ENCODE results near the gene HDAC5.
"Not testable (repeated sequence)": the region's sequence is repeated elsewhere in the genome, so short reads cannot be mapped to it uniquely, and the experiment has no call there.

Gene HDAC5

DNA sequence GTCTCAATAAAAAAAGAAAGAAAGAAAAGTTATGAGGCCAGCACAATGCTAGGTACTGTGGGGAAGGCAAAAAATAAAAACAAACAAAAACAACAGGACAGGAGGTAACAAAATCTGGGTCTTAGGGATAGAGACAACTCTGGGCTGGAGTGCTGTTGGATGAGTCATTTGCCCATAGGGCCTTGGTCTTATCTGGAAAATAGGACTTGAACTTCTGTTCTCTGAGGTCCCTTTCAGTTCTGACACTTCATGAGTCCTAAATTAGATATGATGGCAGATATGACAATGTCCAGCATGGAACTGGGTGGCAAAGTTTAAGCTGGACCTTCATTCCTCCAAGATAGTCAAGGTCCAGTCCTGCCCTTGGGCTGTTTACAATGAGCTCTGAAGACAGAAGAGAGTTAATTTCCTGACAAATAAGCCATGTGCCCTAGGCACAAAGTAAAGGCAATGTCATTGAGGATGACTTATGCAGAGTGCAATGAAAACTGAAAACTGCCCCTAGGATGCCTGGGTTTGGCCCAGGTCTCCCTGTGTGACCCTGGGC is 8.9 kb upstream of the HDAC5 start:
- no peak for DNase-seq

DNA sequence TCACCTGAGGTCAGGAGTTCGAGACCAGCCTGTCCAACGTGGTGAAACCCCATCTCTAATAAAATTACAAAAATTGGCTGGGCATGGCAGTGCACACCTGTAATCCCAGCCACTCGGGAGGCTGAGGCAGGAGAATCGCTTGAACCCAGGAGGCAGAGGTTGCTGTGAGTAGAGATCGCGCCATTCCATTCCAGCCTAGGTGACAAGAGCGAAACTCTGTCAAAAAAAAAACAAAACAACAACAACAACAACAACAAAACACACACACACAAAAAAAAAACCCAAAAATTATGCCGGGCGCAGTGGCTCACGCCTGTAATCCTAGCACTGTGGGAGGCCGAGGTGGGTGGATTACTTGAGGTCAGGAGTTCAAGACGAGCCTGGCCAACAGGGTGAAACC is 7.9 kb upstream of the HDAC5 start:
- DNase-seq, result not testable (repeated sequence)

DNA sequence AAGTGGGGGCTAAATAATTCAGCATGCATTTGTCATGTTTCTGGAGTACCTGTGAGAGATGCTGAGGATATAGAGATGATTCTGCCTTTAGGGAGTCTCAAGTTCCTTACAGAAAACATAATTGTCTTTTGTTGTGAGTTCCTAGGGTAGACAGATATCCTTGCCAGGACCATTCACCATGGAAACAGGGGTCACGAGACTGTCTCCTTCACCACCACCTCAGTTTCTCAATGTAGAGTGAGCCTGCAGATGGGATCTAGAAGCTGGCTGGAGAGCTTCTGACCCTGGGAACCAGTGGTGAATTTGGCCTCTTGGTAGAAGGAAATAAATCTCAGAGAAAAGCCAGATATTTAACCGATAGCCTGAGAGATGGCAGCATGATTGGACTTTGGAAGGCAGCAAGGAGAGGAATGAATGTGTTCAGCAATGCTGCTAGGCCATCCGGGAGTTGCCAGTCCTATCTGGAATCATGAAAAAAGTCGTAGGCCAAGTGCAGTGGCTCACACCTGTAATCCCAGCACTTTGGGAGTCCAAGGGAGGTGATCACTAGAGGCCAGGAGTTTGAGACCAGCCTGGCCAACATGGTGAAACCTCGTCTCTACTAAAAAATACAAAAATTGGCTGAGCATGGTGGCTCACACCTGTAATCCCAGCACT is 7.4 kb upstream of the HDAC5 start:
- DNase-seq, result no peak

DNA sequence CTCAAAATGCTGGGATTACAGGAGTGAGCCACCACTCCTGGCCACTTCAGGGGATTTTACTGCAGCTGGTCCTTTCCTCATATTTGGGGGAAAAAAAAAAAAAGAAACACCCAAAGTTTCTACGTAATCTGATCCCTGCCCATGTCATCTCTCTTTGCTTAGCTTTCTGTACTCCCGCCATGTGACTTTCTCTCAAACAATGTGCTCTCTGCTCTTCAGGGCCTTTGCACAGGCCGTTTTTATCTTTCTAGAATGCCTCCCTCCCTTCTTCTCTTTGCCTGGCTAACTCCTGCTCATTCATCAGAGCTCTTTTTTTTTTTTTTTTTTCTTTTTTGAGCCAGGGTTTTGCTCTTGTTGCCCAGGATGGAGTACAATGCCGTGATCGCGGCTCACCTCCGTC is 4.9 kb upstream of the HDAC5 start:
- no peak for DNase-seq

DNA sequence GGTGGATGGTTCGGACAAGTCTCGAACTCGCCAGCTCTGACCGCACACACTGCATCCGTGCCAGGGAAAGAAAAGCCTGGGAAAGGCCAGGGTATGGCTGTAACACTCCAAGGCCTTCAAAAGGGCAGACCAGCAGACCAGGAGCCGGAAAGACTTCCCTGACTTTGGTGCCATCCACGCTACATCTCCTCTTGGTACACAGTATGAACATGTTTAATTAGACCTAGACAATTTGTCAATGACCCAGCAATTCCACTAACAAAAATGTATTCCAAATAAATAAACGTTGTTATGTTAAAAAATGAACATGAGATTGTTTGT is 637 bp upstream of the HDAC5 start:
- DNase-seq, result no peak

DNA sequence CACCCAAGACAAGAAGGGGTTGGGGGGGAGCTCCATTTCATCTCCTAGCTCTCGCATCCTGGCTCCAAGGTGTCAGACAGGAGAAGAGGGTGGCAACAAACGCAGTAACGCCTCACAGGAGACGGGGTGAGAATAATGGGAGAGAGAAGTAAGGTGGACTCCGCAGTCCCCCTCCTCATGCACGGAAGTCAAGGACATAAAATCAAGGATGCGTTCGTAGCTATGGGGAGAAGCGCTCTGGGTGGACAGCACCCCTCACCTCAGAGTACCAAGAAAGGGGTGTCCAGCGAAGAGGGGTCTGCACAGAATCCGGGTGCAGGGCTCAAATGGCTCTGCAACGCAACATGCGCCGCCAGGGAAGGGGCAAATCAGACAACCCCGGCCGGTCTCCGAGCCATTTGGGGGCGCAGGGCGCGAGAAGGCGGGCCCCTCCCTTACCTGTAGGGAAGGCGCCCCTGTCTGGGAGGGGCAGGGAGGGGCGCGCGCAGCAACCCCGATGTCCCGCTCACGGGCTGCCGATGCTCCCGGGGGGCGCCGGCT is 555 bp downstream of the HDAC5 start:
- no peak for DNase-seq

DNA sequence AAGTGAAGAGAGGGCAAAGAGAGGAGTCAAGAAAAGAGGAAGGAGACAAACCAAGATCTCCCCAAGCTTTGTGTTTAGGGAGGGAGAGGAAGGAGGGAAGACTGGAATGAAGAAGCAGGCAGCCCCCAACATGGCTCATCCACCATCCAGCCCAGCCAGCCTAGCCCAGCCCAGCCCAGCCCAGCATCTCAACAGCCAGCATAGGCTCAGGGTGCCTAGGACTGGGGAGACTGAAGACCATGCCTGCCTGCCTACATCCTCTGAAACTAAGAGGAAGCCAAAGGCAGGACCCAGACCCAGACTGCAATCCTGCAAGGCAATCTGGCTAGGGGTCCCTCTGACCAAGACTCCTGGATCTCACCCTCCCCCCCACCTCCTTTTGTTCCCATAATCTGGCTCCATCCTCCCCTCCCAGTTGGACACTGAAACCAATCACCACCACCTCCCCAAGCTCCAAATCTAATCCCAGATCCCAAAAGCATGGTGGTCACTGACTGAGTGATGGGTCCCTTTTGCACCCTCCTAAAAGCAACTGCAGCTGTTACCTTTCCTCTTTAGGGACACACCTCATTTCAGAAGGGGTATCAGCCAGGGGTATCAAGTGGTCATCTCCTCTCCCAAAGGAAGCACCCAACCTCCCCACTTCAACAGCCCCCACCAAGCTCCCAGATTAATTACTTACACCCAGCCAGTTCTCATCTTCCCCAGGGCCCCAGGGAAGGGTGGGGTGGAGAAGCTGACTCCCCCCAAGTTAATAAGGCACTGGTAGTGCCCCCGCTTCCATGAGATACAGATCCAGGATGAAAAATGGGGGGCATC is 1.2 kb downstream of the HDAC5 start:
- DNase-seq, result no peak

DNA sequence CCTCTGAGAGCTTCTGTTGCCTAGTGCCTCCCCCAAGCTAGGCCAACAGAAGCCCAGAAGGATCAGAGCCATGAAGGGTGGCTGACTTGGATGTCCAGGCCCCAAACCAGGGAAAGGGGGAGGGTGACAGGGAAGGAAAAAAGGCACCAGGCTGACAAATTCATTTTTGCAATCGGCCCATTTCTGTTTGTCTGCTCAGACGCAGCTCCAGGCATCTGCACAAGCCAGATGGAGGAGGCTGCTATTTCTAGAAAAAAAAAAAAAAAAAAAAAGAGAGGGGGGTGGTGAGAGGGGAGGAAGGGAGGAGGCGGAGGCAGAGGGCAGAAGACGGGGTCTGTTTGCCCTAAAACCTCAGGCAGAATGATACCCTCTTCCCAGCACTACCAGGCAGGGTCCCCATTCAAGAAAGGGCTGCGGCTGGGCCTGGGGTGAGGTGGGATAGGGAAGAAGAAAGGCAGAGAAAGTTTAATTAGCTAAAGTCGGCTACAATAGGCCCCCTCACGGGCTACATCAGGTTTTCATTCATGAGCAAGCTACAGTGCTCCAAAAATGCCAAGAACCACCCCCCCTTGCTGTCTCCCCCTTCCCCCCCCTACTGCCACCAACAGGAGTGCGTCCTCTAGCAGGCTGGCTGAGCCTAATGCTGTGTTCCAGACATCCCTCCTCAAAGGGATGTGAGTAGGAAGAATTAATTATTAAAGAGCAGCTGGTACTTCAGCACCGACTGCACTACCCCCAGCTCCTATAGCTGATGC is 2.4 kb downstream of the HDAC5 start:
- DNase-seq, result peak; percentile 53

DNA sequence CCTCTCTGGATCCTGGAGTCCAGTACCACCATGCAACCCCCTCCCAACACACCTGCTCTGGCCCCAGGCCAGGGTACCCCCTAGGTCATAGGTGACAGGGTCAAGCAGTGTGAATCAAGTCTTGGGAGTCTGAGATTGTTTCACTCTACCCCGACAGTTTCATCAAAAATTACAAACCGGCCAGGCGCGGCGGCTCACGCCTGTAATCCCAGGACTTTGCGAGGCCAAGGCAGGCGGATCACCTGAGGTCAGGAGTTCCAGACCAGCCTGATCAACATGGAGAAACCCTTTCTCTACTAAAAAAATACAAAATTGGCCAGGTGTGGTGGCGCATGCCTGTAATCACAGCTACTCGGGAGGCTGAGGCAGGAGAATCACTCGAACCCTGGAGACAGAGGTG is 3.2 kb downstream of the HDAC5 start:
- not testable (repeated sequence) for DNase-seq

DNA sequence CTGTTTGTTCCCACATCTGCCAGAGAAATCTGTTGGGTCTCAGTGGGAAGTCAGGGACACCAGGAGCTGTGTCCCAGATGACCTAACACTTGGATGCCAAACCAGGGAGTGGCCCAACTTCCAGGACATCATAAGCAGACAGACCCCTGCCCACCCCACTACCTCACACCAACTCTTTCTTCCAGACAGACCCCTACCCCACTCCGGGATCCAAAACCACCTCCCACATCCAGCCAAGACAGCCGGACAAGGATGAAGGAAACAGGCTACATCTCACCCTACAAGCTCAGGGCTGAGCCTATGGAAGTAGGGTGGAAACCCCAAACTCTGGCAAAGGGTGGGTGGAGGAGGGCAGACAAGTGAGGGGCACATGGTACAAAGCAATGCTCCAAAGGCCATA is 3.6 kb downstream of the HDAC5 start:
- no peak for DNase-seq

DNA sequence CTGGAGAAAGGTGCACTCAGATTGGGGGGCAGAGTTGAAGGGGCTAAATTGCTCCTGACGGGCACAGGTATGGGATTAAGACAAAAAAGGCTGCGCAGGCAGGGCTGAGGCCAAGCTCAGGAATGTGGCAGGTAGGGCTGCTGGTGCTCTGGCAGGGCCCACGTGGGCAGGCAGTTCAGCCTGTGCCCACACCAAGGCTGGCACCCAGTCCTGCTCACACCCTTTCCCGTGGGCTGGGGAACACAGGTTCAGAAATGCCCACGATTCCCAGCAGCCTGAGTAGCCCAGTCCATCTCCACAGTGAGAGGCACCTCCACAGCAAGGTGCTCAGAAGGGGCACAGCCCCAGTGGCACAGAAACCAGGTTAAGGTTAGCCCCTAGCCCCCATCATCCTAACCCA is 4.4 kb downstream of the HDAC5 start:
- DNase-seq, result no peak

DNA sequence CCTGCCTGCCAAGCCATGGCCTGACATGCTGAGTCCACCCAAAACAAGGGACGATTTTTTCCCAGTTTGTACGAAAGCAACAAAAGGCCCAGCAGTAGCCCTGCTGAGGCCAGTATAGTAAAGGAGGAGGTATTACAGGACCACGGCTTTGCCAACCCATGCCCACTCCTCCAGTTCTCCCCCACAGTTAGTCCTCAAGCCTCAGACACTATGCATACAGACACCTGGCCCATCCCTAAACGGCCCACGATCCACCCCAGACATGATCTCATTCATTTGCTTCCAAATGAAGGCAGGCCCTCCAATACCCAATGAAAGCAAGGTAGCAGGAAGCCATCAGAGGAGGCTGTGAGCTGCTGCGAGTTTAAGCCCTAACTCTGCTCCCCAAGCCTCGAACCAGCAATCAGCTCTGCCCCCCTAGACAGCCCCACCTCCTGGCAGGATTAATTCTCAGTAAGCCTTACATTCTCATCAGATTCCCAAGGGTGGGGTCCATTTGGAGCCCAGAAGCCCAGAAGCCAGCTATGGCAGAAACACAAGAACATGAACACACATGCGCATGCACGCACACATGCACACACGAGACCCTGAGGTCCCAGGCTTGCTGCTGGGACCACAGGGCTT is 4.9 kb downstream of the HDAC5 start:
- DNase-seq, result no peak

DNA sequence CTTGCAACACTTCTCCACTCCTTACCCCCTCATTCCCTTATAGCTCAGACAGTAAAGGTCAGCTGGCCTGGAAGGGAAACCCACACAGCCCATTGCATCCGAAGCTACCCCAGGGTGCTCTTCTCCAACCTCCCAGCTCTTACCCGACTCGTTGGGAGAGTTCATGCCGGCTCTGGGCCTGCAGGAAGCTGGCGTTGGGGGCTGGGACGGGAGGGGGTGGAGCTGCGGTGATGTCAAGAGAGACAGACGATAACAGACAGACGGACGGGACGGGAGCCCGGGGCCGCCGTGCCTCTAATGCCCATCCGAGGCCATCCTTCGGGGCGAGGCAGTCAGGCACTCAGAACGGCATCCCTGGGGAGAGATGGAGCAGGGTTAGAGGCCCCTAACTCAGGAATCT is 6.1 kb downstream of the HDAC5 start:
- no peak for DNase-seq

DNA sequence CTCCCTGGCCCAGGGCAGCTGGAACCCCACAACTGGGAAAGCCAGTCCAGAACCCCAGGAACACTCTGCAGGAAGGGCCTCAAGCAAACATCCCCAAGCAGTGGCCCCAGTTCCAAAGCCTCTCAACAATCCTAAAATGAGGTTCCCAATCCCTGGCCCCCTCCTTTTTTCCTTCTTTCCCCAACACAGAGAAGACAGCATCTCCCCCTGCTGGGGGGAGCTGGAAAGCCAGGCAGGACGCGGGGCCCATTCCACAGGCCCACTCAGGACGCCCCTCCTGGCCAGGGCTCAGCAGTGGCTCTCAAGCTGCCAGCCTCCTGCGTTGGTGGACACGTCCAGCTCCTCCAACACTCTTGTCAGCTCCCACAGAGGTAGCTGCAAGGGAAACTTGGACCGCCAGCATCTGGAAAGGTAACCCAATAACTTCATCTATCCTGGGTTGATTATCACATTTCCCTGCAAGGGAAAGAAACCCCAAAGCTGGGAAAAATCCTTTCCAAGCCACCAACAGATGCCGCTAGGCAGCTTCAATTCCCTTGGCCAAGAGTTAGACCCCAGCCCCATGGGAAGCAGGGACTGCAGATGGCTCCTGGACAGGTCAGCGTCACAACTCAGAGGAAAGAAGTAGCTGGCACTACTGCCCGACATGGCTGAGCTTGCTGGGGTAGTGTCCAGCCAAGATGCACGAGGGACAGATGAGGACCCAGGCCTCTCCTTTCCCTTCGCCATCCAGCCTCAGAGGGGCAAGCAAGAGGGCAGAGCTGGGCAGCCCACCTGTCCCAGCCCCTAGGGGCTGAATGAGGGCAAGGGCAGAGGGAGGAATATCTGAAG is 7.6 kb downstream of the HDAC5 start:
- no peak for DNase-seq

DNA sequence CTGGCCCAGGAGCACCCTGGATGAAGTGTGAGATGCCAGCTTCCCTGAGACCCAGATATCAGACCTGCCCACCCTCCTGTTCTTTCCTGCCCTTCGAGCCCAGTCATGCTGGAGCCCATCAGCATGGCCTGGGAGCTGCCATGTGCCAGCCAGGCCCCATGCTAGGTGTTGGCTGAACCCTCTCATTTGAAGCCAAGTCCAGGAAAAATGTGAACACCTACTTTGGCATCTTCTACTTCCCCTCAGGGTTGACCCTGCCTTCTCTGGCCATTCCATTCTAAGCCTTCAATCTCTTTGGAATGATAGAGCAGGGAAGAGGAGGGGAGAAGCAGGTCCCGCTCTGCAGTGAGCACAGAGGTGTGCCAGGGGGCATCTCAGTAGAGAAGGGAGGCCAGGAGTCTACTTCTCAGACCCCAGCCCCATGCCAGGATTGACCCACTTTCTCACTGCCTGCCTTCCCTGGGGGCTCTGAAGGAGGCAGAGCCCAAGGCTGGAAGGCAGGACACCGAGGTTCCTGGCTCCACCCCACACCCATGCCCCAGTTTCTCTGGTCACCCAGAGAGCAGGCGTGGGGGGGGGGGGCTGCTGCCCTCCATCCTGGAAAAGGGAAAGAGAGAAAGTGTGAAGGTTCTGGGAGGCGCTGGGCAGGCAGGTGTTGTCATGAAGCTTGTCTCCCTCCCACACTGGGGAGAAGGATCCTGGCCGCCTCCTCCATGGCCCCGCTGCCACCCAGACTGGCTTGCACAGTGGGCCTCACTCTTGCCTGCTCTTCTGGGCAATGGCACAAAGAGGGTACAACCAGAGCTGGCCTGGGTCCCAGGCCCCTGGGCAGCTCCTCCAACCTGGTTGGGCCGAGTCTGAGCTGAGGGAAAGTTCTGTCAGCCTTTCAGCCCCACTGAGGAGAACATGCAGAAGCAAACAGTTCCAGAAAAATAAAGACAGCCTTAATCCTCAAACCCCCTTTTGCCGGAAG is 9.3 kb downstream of the HDAC5 start:
- DNase-seq, result no peak

DNA sequence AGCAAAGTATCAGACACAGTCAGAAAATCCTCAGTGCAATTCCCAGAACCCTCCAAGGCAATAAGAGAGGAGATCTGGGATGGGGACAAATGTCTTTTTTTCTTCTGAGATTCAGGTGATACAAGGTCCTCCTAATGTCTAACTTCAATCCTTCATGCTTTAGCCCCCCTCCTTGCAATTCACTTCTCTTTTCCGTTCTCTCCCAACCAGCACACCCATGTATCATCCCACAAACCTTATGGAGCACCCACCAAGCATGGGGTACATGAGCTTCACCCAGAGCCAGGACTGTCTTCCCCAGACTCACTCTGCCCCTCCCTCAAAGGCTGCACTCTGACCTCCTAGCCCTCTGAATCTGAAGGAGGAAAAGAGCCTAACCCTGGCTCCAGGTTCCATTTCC is 10.1 kb downstream of the HDAC5 start:
- DNase-seq, result no peak

DNA sequence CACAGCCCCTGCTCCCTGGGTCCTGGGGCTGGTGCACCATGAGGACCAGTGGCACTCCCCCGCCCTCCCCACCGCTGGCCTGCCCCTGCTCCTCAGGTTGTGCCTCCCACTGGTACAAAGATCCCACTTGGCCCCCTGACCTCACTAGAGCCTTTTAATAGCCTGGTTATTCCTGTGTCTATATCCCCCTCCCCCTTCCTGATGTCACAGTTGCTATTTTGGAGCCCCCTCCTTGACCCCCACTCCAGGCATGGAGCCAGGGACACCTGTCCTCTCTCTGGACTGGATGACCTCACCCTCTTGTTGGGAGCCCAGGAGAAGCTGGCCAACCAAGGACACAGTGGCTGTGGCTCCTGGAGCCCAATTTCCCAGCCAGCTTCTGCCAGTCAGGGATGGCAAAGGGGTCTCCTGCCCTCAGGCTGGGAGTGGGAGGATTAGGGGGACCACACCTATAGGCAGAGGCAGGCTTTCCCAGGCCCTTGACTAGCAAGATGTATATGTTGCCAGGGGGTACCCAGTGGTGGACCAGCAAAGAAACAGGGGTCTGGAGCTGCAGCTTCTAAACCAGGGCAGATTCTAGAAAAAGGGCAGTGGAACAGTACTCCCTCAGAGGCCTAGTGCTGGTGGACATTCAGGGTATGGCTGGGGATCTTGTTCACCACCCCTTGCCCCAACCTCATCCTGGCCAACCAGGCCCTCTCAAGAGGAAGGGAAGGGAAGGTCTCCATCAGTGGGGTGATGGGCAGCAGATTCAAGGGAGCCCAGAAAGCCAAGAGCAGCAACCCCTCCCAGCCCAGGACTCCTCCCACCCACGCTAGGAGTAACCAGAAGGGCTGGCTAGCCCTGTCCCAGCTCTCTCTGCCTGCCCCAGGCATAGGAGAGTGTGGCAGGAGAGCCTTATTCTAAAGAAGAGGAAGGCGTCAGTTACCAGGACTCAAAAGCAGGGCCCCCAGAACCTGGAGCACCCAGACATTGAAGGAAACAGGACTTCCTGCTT is 10.9 kb downstream of the HDAC5 start:
- no peak for DNase-seq

DNA sequence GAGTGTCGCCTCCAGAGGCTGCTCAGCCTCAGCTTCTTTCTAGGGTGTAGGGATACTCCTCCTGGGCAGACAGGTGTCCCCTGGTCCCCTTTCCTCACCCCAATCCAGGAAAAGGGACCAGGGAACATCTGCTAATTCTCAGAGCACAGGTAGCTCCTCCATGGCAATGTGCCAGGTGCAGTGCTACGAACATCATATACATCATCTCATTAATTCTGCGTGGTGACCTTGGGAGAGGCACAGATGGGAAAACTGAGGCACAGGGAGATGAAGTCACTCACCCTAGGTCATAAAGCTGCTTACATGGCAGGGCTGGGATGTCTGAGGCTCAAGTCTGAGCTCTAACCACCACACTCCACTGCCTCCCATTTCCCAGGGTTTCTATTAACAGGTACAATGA is 11.7 kb downstream of the HDAC5 start:
- no peak for DNase-seq

DNA sequence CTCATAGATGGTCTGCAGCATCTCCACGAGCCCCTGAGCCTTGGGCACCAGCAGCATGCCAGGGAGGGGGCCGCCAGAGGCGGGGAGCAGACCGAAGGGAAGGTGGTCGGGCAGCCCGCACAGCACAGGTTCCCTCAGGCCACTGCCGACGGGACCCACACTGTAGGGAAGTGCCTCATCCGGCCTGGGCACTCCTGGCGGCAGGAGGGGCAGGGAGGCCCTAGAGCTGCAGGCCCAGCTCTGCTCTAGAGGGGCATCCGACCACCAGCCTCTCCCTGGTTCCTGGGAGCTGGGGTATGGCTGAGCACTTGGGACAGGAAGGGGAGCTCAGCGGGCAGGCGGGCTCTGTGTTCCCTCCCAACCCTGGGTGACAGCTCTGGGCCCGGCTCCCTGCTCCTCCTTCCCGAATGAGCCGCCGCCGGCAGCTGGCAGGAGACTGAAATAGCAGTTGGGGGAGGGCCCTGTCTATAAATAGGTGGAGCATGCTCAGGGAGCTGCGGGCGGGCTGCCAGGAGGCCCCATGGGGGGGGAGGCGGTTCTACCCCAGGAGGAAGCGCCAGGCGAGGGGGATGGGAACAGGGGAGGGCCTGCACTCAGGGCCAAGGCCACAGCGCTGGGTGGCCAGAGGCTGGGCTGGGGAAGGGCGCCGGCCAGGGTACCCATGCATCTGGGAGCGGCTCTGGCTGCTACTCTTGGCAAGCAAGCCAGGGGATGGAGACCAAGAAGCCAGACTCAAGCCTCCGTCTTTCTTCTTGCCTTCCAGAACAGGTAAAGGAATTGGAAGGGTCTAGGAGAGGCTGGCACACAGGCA is 12.4 kb downstream of the HDAC5 start:
- DNase-seq, result peak; percentile 93

Measured in NCI-H1694 treated with DMSO at 0.1 percent for 48 hours (cell line).